ENCODE data around the gene SPDYE18. TPM values are rescaled to one million over a fixed set of nuclear protein-coding genes. Genes with fewer than 3 reads are reported as not detected.
"Not testable (repeated sequence)": the region's sequence is repeated elsewhere in the genome, so short reads cannot be mapped to it uniquely, and the experiment has no call there.

The SPDYE18 gene
- total RNA-seq, 1 donor from 2014 or later: not detected

DNA sequence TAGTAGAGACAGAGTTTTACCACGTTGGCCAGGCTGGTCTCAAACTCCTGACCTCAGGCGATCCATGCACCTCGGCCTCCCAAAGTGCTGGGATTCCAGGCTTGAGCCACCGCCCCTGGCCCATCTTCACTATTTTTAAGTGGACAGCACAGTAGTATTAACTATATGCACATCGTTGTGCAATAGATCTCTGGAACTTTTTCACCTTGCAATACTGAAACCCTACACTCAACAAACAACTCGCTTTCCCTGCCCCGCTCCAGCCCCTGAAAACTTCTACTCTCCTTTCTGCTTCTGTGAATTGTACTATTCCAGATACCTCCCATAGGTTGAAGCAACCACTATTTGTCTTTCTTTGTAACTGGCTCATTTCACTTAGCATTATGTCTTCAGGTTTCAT is 3.5 kb upstream of the SPDYE18 start:
- H3K4me1 ChIP-seq; DNase-seq (ENCODE audit: low spot score in 2 of 2); H3K9me3 ChIP-seq; H3K36me3 ChIP-seq; H3K27me3 ChIP-seq; H3K4me3 ChIP-seq; intact Hi-C loops (cut with DNase I); H3K27ac ChIP-seq: not testable (repeated sequence)

DNA sequence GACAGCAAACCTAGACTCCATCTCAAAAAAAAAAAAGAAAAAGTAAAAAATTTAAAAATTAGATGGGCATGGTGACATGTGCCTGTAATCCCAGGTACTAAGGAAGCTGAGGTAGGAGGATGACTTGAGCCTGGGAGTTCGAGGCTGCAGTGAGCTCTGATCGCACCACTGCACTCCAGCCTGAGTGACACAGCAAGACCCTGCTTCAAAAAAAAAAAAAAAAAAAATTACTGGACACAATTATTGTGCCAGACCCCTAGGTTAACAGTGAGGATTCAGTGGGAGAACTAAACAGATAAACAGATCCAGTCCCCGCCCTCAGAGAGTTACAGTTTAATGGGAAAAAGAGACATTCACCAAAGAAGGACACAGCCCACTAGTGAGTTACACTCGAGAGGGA is 1.4 kb upstream of the SPDYE18 start:
- H3K27ac ChIP-seq; H3K9me3 ChIP-seq; H3K36me3 ChIP-seq; H3K27me3 ChIP-seq; DNase-seq (ENCODE audit: low spot score in 2 of 2); intact Hi-C loops (cut with DNase I); H3K4me1 ChIP-seq; H3K4me3 ChIP-seq: not testable (repeated sequence)

DNA sequence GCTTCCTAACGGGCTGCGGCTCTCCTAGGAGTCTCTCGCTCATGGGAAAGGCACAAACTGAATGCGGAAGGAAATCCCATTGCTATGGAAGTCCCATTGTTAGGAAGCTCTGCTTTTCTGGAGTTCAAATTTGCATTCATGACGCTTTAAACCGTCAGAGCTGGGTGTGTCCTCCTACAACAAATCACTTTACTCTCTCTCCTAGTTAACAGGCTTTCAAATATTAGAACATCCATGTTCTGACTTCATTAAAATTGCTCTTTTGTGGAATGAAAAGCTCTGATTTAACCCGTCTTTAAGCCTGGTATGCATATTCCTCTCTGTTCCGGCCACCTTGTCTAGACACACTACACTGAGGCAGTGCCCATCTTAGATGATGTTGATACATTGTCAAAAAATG is 30.1 kb downstream of the SPDYE18 start, which contains the start of gene SPDYE17:
Gene SPDYE17, minus strand, starts transcription at position 101 of the 400 bp plus-strand sequence. CDS start 1,791 bp downstream, outside the sequence.
- H3K27me3 ChIP-seq; H3K27ac ChIP-seq; intact Hi-C loops (cut with DNase I); H3K4me3 ChIP-seq; H3K9me3 ChIP-seq; H3K36me3 ChIP-seq; DNase-seq (ENCODE audit: low spot score in 2 of 2); H3K4me1 ChIP-seq: not testable (repeated sequence)

DNA sequence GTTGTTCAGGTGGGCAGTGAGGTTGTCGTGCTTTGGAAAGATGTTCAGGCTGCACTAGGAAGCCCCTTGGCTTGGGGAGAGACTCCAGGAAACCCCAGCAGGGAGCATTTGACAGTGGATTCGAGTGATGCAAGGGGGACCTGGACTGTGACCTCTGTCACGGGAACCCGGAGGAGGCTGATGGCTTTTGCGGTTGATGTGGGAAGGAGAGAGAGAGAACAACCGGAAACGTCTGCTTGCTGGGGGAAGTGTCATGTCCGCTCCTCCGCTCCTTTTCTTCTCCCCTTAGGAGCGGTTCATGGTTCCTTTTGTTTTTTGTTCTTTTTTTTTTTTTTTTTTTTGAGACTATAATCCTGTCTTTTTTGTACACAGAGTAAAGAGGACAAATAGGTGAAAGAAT is 36.0 kb downstream of the SPDYE18 start:
- H3K27me3 ChIP-seq; H3K9me3 ChIP-seq; H3K27ac ChIP-seq; H3K4me1 ChIP-seq; H3K4me3 ChIP-seq; H3K36me3 ChIP-seq; DNase-seq (ENCODE audit: low spot score in 2 of 2); intact Hi-C loops (cut with DNase I): not testable (repeated sequence)

DNA sequence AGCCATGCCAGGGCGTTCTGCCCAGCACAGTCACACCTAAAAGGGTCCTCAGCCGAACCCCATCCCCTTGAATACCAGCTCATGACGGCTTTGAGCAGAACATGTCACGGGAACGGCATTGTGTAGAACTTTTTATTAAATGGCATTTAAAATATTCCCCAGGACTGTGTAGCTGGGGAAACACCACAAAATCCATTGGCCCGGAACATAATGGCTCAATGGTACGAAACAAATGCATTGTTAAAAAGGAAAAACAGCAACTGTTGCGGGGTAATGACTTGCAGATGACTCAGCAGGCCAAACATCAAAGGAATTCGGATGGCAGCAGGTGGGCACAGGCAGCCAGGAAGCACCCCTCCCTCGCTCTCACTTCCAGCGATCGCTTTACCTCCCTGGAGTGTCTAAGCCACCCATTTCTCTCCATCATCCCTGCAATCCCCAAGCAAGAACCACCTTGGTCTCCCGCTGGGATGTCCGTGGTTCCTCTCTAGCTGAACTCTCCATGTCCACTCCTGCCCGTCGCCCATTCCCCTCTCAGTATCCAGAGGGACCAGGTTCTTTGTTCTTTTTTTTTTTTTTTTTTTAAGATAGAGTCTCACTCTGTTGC is 52.2 kb downstream of the SPDYE18 start:
- DNase-seq (ENCODE audit: low spot score in 2 of 2); H3K27ac ChIP-seq; H3K27me3 ChIP-seq; intact Hi-C loops (cut with DNase I); H3K36me3 ChIP-seq; H3K4me1 ChIP-seq; H3K9me3 ChIP-seq; H3K4me3 ChIP-seq: not testable (repeated sequence)

DNA sequence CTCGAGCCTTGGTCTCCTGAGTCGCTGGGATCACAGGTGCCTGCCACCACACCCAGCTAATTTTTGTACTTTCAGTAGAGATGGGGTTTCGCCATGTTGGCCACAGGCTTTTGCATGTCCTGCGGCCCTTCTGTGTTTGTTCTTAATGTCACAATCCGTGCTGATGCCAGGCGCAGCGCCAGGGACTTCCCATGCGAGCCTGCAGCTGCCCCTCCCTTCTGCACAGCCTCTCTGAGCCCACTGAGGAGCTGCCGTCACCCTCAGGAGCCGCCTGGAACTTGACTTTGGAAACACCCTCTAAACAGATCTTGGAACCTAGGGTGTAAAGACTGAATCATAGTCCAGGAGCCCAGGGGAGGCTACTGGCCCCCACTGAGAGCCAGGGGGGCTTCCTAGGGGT is 54.4 kb downstream of the SPDYE18 start:
- H3K36me3 ChIP-seq; H3K27me3 ChIP-seq; H3K9me3 ChIP-seq; intact Hi-C loops (cut with DNase I); H3K4me1 ChIP-seq; H3K4me3 ChIP-seq: not testable (repeated sequence)
- peak overlapping the region in 1 of 2 donors; percentile 16 for H3K27ac ChIP-seq
- peak; percentile 31 to 77 for DNase-seq (ENCODE audit: low spot score in 2 of 2)

DNA sequence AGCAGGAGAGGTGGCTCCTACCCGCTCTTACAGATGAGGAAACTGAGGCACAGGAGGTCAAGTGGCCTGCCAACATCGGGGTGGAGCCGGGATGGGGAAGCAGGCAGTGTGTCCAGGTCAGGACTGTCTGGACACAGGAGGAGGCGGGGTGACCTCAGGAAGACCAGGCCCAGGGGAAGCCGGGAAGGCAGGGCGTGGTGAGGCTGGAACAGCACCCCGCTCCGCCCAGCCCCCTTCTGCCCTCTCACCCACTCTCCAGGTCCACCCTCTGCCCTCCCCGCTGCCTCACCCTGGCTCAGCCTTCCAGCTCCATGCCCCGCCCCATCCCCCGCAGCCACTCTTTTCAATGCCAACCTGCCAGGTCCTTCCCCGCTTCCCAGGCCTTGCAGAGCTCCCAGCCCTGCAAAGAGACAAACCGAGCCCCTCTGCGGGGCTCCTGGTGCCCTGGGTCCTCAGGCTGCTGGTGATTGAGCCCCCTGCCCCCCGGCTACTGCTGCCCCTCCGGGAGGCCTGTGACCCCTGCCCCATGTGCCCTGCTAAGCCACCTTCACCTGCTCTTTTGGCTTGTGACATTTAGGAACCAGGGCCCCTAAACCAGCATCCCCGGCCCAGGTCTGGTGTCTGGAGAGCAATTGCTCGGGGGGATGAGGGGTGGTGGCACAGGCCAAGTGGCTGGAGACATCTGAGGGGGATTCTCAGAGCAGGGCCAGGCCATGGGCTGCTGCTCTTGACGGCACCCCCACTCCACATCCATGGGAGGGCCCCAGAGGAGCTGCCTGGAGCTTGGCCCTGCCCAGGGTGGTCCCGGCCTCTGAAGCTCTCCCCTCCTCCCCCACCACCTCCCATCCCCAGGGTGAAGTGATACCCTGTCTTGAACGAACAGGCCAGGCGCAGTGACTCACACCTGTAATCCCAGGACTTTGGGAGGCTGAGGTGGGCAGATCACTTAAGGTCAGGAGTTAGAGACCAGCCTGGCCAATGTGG is 55.9 kb downstream of the SPDYE18 start:
- H3K9me3 ChIP-seq; H3K36me3 ChIP-seq; H3K27ac ChIP-seq; intact Hi-C loops (cut with DNase I); H3K4me1 ChIP-seq; DNase-seq (ENCODE audit: low spot score in 2 of 2); H3K27me3 ChIP-seq; H3K4me3 ChIP-seq: not testable (repeated sequence)

DNA sequence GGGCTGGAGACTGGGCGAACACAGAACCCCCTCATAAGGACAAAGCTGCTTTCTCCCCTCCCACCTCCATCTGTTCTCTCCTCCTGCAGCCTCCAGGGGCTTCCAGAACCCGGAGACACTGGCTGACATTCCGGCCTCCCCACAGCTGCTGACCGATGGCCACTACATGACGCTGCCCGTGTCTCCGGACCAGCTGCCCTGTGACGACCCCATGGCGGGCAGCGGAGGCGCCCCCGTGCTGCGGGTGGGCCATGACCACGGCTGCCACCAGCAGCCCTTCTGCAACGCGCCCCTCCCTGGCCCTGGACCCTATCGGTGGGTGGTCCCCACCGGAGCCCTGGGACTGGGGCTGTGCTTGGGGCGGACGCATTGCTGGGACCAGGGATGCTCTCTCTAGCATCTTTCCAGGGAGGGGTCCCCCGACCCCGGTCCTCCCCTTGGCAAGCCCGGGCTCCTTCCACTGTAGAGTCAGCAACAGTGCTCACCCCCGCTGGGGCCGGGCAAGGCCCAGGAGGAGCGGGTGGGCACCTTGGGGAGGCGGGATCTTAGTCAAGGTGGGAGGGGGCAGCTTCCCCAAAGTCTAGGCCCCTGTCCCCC is 56.8 kb downstream of the SPDYE18 start:
- intact Hi-C loops (cut with DNase I); H3K27ac ChIP-seq; DNase-seq (ENCODE audit: low spot score in 2 of 2); H3K4me1 ChIP-seq; H3K36me3 ChIP-seq; H3K9me3 ChIP-seq; H3K27me3 ChIP-seq; H3K4me3 ChIP-seq: not testable (repeated sequence)

DNA sequence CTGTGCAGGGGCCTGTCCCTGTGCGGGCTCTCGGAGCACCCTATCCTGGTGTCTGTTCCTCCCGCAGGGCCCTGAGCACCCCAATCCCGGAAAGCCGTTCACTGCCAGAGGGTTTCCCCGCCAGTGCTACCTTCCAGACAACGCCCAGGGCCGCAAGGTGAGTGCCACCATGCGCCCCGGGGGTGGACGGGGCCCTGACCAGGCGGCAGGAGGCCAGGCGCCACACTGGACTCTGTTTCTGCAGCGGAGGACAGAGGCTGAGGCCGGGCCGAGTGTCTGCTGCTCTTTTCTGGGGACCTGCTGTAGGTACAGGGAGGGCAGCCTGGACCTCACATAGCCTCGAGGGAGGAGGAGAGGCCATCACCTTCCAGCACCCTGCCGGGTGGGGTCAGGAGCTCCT is 58.2 kb downstream of the SPDYE18 start:
- intact Hi-C loops (cut with DNase I); H3K36me3 ChIP-seq; DNase-seq (ENCODE audit: low spot score in 2 of 2); H3K4me3 ChIP-seq; H3K27me3 ChIP-seq; H3K9me3 ChIP-seq; H3K27ac ChIP-seq; H3K4me1 ChIP-seq: not testable (repeated sequence)

DNA sequence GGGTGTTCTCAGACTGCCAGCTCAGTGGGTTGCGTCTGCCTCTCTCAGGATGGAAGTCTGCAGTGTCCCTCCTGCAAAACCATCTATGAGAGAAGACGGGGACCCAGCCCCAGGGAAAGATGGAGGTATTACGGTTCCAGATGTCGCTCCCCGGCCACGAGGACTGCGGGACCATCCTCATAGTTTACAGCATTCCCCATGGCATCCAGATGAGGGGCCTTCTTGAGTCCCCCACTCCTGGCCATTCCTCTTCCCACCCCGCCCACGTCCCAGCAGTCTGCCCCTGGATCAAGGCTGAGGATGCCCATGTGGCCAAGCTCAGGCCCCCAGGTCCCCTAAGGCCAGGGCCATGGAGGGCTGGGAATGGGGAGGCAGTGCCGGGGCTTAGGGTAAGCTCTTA is 59.1 kb downstream of the SPDYE18 start:
- intact Hi-C loops (cut with DNase I); H3K9me3 ChIP-seq; DNase-seq (ENCODE audit: low spot score in 2 of 2); H3K36me3 ChIP-seq; H3K4me3 ChIP-seq; H3K4me1 ChIP-seq; H3K27ac ChIP-seq; H3K27me3 ChIP-seq: not testable (repeated sequence)

DNA sequence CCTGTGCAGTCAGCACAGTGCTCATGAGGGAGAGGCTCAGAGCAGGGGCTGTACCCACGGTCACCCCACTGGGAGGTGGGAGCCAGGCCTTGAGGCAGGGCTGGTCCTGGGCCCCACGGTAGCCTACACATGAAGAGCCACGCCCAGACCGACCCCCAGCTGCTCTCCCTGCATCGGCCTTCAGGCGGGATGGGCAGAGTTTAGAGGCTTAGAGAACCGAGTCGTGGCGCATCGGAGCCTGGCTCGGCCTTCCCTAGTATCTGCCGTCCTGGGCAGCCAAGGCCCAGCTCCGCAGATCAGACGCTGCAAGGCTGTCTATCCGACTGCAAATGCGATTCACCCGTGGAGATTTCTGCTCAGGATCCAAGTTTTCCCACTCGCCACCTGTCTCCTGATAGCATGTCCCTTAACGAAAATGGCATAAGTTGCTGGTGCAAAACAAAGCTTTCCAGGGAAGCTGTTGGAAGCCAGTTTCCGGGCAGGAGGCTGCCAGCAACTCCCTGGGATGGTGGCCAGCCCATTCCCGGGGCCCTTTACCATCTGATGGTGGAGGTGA is 59.6 kb downstream of the SPDYE18 start:
- H3K36me3 ChIP-seq; H3K27ac ChIP-seq; intact Hi-C loops (cut with DNase I); DNase-seq (ENCODE audit: low spot score in 2 of 2); H3K4me3 ChIP-seq; H3K9me3 ChIP-seq; H3K27me3 ChIP-seq; H3K4me1 ChIP-seq: not testable (repeated sequence)

DNA sequence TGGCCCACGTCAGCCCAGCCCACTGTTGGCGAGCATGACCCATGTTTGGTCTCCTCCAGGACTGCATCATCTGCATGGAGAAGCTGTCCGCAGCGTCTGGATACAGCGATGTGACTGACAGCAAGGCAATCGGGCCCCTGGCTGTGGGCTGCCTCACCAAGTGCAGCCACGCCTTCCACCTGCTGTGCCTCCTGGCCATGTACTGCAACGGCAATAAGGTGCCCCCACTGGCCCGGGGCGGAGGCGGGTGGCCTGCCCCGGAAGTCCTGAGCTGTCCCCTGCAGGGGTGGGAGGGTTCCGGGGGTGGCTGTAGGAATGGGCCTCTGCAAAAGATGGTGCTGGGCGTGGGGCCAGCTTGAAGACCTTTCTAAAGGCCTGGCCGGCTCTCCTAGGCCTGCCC is 60.3 kb downstream of the SPDYE18 start:
- H3K4me1 ChIP-seq; intact Hi-C loops (cut with DNase I); DNase-seq (ENCODE audit: low spot score in 2 of 2); H3K27ac ChIP-seq; H3K4me3 ChIP-seq; H3K9me3 ChIP-seq; H3K27me3 ChIP-seq; H3K36me3 ChIP-seq: not testable (repeated sequence)

Data from ascending aorta (tissue), 2 donors.